HEK293 (cell line): ENCODE data around the gene SRCIN1.

Experiments
- CTCF ChIA-PET: fragments of 350-600 bp; formaldehyde crosslinking; extraction: SDS; loops from one replicate; lab custom pipeline; 2021; ENCODE audit warnings: antibody characterized with exemption; lab: Yijun Ruan, JAX
- POLR2A ChIA-PET: fragments of 300-600 bp; formaldehyde crosslinking; extraction: SDS; loops from one replicate; lab custom pipeline; 2020; ENCODE audit warnings: antibody characterized with exemption, inconsistent platforms; lab: Yijun Ruan, JAX
- H3K27ac ChIP-seq: fragments of 200-500 bp; sonication (Bioruptor generic); 2 replicates; pipeline ENCODE4 v1.5.1; 2014; ENCODE audit warnings: low read depth, low read length, control low read depth, inconsistent platforms; ENCODE audit errors: extremely low read depth
- H3K36me3 ChIP-seq, 2 experiments: fragments of 200-500 bp in 1 of 2; sonication (Bioruptor generic) in 1 of 2; 1 replicate in 1 of 2; 2 replicates in 1 of 2; pipeline ENCODE4 v1.5.1; 2014 to 2017; ENCODE audit warnings: inconsistent platforms in 2 of 2, low read length in 2 of 2; ENCODE audit not compliant: control insufficient read depth in 2 of 2, insufficient read depth in 1 of 2
- H3K4me1 ChIP-seq: fragments of 200-500 bp; sonication (Bioruptor generic); 2 replicates; pipeline ENCODE4 v1.5.1; 2014; ENCODE audit warnings: mild to moderate bottlenecking, low read length, inconsistent platforms; ENCODE audit not compliant: control insufficient read depth, insufficient read depth
- H3K4me3 ChIP-seq: 2 replicates; pipeline ENCODE4 v1.5.1; 2011; ENCODE audit warnings: low read depth, mild to moderate bottlenecking, control low read depth, low read length, moderate library complexity
- H3K9me3 ChIP-seq: fragments of 200-500 bp; sonication (Bioruptor generic); 2 replicates; pipeline ENCODE4 v1.5.1; 2014; ENCODE audit warnings: low read depth, low read length, inconsistent platforms; ENCODE audit not compliant: control insufficient read depth, insufficient read depth
- FEZF1 ChIP-seq: fragments of 450-650 bp; formaldehyde crosslinking; IDR thresholded peaks from 2 replicates; pipeline ENCODE4 v1.5.1; 2016; ENCODE audit warnings: missing biosample characterization, missing genetic modification characterization
- GLI2 ChIP-seq: fragments of 450-650 bp; formaldehyde crosslinking; IDR thresholded peaks from 2 replicates; pipeline ENCODE4; 2017; ENCODE audit warnings: missing biosample characterization, missing genetic modification characterization, low read depth, borderline replicate concordance
- KLF10 ChIP-seq: fragments of 450-650 bp; IDR thresholded peaks from 2 replicates; pipeline ENCODE4 v1.5.1; 2018; ENCODE audit warnings: missing biosample characterization, mild to moderate bottlenecking, missing genetic modification characterization
- MYNN ChIP-seq: fragments of 450-650 bp; formaldehyde crosslinking; IDR thresholded peaks from 2 replicates; pipeline ENCODE4 v1.5.1; 2016; ENCODE audit warnings: missing biosample characterization, missing genetic modification characterization, borderline replicate concordance
- PRDM1 ChIP-seq: fragments of 450-650 bp; formaldehyde crosslinking; IDR thresholded peaks from 2 replicates; pipeline ENCODE4; 2016; ENCODE audit warnings: missing biosample characterization, missing genetic modification characterization
- SP2 ChIP-seq: fragments of 450-650 bp; formaldehyde crosslinking; IDR thresholded peaks from 2 replicates; pipeline ENCODE4 v1.5.1; 2016; ENCODE audit warnings: missing biosample characterization, missing genetic modification characterization
- SP3 ChIP-seq: fragments of 450-650 bp; formaldehyde crosslinking; IDR thresholded peaks from 2 replicates; pipeline ENCODE4 v1.5.1; 2016; ENCODE audit warnings: missing biosample characterization, missing genetic modification characterization
- SP7 ChIP-seq: fragments of 450-650 bp; formaldehyde crosslinking; IDR thresholded peaks from 2 replicates; pipeline ENCODE4 v1.5.1; 2016; ENCODE audit warnings: missing biosample characterization, missing genetic modification characterization
- WT1 ChIP-seq: fragments of 450-650 bp; formaldehyde crosslinking; IDR thresholded peaks from 2 replicates; pipeline ENCODE4 v1.5.1; 2016; ENCODE audit warnings: missing biosample characterization, missing genetic modification characterization
- ZFHX2 ChIP-seq: fragments of 450-650 bp; formaldehyde crosslinking; conservative IDR thresholded peaks from 2 replicates; pipeline ENCODE4 v1.5.1; 2016; ENCODE audit warnings: missing biosample characterization, missing genetic modification characterization
- ZFP3 ChIP-seq: fragments of 450-650 bp; formaldehyde crosslinking; IDR thresholded peaks from 2 replicates; pipeline ENCODE4 v1.5.1; 2016; ENCODE audit warnings: low read depth, missing biosample characterization, missing genetic modification characterization
- ZFP69B ChIP-seq: fragments of 450-650 bp; formaldehyde crosslinking; IDR thresholded peaks from 2 replicates; pipeline ENCODE4 v1.5.1; 2016; ENCODE audit warnings: missing biosample characterization, missing genetic modification characterization
- ZNF184 ChIP-seq: fragments of 450-650 bp; IDR thresholded peaks from 2 replicates; pipeline ENCODE4 v1.5.1; 2018; ENCODE audit warnings: missing biosample characterization, mild to moderate bottlenecking, missing genetic modification characterization
- ZNF747 ChIP-seq: fragments of 450-650 bp; formaldehyde crosslinking; IDR thresholded peaks from 2 replicates; pipeline ENCODE4 v1.5.1; 2016; ENCODE audit warnings: missing biosample characterization, missing genetic modification characterization
- TF ChIP-seq, protein P1 (sequence below): fragments of 450-650 bp; formaldehyde crosslinking; IDR thresholded peaks from 2 replicates; pipeline ENCODE4 v1.5.1; 2016; ENCODE audit warnings: missing biosample characterization, missing genetic modification characterization
- TF ChIP-seq, protein P2 (sequence below): fragments of 450-650 bp; formaldehyde crosslinking; IDR thresholded peaks from 2 replicates; pipeline ENCODE4 v1.5.1; 2017; ENCODE audit warnings: missing biosample characterization, missing genetic modification characterization
- TF ChIP-seq, protein P3 (sequence below): fragments of 450-650 bp; formaldehyde crosslinking; IDR thresholded peaks from 2 replicates; pipeline ENCODE4 v1.5.0; 2017; ENCODE audit warnings: missing biosample characterization, missing genetic modification characterization, borderline replicate concordance
- TF ChIP-seq, protein P4 (sequence below): fragments of 450-650 bp; formaldehyde crosslinking; IDR thresholded peaks from 2 replicates; pipeline ENCODE4; 2016; ENCODE audit warnings: missing biosample characterization, missing genetic modification characterization
- TF ChIP-seq, protein P5 (sequence below): IDR thresholded peaks from 2 replicates; pipeline ENCODE4 v1.6.1; 2011; ENCODE audit warnings: mild to moderate bottlenecking, low read depth, low read length, borderline replicate concordance
- TF ChIP-seq, protein P6 (sequence below): fragments of 450-650 bp; formaldehyde crosslinking; conservative IDR thresholded peaks from 2 replicates; pipeline ENCODE4 v1.5.1; 2016; ENCODE audit warnings: low read depth, missing biosample characterization, missing genetic modification characterization

SRCIN1 gene

DNA sequence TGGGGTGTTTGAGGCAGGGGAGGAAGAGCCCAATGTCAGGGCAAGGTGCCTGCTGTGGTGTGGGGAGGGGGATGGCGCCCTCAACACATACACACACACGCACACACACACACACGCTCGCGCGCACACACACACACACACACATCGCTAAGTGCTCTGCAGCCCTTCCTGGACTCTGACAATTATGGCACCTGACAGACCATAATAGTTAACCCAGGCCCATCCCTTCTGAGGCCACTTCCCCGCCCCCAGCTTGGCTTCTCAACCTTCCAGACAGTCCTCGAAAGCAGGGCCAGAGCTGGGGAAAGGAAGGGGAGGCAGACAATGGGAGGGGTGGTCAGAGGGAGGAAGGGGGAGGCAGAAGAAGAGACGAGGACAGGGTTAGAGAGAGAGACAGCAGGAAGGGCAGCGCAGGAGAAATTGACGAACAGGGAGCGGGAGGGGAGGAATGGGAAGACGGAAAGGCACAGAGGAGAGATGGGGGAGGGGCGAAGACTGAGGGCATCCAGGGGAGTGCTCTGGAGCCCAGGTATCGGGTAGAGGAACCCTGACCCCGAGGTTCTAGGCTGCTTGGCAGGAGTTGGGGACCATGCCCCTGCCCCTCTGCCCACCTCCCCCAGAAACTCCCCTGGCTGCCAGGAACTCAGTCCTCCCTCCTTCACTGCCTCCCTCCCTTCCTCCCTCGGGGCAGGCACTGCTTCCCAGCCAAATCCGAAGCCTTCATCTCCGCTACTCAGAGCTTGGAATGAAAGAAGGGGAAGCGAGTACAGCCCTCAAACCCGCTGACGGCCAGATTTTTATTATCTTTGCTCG is 4.0 kb downstream of the SRCIN1 start (continued):
- TF ChIP-seq ZNF184 (no peak), ZNF747 (tag by site-specific recombination) (no peak), ZFP69B (peak; percentile 70; the same call in 1 of the 2 replicates), SP3 (tag by site-specific recombination) (peak; percentile 73), FEZF1 (tag by site-specific recombination) (0 out of 2 replicates have a peak, but pooled peaks have one; percentile 23), PRDM1 (tag by site-specific recombination) (peak; percentile 58), WT1 (tag by site-specific recombination) (peak; percentile 94), ZFP3 (tag by site-specific recombination) (no peak), MYNN (tag by site-specific recombination) (no peak), SP7 (tag by site-specific recombination) (peak; percentile 85), GLI2 (tag by site-specific recombination) (no peak)
- TF ChIP-seq, protein P1, sequence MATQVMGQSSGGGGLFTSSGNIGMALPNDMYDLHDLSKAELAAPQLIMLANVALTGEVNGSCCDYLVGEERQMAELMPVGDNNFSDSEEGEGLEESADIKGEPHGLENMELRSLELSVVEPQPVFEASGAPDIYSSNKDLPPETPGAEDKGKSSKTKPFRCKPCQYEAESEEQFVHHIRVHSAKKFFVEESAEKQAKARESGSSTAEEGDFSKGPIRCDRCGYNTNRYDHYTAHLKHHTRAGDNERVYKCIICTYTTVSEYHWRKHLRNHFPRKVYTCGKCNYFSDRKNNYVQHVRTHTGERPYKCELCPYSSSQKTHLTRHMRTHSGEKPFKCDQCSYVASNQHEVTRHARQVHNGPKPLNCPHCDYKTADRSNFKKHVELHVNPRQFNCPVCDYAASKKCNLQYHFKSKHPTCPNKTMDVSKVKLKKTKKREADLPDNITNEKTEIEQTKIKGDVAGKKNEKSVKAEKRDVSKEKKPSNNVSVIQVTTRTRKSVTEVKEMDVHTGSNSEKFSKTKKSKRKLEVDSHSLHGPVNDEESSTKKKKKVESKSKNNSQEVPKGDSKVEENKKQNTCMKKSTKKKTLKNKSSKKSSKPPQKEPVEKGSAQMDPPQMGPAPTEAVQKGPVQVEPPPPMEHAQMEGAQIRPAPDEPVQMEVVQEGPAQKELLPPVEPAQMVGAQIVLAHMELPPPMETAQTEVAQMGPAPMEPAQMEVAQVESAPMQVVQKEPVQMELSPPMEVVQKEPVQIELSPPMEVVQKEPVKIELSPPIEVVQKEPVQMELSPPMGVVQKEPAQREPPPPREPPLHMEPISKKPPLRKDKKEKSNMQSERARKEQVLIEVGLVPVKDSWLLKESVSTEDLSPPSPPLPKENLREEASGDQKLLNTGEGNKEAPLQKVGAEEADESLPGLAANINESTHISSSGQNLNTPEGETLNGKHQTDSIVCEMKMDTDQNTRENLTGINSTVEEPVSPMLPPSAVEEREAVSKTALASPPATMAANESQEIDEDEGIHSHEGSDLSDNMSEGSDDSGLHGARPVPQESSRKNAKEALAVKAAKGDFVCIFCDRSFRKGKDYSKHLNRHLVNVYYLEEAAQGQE (tag by site-specific recombination), result no peak
- TF ChIP-seq, protein P2, sequence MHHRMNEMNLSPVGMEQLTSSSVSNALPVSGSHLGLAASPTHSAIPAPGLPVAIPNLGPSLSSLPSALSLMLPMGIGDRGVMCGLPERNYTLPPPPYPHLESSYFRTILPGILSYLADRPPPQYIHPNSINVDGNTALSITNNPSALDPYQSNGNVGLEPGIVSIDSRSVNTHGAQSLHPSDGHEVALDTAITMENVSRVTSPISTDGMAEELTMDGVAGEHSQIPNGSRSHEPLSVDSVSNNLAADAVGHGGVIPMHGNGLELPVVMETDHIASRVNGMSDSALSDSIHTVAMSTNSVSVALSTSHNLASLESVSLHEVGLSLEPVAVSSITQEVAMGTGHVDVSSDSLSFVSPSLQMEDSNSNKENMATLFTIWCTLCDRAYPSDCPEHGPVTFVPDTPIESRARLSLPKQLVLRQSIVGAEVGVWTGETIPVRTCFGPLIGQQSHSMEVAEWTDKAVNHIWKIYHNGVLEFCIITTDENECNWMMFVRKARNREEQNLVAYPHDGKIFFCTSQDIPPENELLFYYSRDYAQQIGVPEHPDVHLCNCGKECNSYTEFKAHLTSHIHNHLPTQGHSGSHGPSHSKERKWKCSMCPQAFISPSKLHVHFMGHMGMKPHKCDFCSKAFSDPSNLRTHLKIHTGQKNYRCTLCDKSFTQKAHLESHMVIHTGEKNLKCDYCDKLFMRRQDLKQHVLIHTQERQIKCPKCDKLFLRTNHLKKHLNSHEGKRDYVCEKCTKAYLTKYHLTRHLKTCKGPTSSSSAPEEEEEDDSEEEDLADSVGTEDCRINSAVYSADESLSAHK (tag by site-specific recombination), result peak; percentile 39; the same call in 1 of the 2 replicates
- TF ChIP-seq, protein P3, sequence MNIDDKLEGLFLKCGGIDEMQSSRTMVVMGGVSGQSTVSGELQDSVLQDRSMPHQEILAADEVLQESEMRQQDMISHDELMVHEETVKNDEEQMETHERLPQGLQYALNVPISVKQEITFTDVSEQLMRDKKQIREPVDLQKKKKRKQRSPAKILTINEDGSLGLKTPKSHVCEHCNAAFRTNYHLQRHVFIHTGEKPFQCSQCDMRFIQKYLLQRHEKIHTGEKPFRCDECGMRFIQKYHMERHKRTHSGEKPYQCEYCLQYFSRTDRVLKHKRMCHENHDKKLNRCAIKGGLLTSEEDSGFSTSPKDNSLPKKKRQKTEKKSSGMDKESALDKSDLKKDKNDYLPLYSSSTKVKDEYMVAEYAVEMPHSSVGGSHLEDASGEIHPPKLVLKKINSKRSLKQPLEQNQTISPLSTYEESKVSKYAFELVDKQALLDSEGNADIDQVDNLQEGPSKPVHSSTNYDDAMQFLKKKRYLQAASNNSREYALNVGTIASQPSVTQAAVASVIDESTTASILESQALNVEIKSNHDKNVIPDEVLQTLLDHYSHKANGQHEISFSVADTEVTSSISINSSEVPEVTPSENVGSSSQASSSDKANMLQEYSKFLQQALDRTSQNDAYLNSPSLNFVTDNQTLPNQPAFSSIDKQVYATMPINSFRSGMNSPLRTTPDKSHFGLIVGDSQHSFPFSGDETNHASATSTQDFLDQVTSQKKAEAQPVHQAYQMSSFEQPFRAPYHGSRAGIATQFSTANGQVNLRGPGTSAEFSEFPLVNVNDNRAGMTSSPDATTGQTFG (tag by site-specific recombination), result no peak
- TF ChIP-seq, protein P4, sequence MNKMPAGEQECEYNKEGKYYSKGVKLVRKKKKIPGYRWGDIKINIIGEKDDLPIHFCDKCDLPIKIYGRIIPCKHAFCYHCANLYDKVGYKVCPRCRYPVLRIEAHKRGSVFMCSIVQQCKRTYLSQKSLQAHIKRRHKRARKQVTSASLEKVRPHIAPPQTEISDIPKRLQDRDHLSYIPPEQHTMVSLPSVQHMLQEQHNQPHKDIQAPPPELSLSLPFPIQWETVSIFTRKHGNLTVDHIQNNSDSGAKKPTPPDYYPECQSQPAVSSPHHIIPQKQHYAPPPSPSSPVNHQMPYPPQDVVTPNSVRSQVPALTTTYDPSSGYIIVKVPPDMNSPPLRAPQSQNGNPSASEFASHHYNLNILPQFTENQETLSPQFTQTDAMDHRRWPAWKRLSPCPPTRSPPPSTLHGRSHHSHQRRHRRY (tag by site-specific recombination), result 0 out of 2 replicates have a peak, but pooled peaks have one; percentile 60

- Histone ChIP-seq H3K36me3 (no peaks in the 10 kb centered on the region), H3K4me1 (peaks cover 18% of the 10 kb centered on the region), H3K9me3 (no peaks in the 10 kb centered on the region), H3K4me3 (no peak overlapping the region), H3K27ac (no peak overlapping the region; the same call in 1 of the 2 replicates)
- CTCF ChIA-PET, result interaction anchor here (0.5 to 19.3 kb wide), 7 partner anchors 12 to 634 kb away, joined by 3 to 188 read pairs (median 4); no protein-coding TSS in a partner anchor
- POLR2A ChIA-PET, result interaction anchor here (0.8 kb wide), 1 partner anchor 43 kb away, joined by 3 read pairs; no protein-coding TSS in a partner anchor
- TF ChIP-seq SP2 (tag by site-specific recombination) (peak; percentile 5; the same call in 1 of the 2 replicates), KLF10 (tag by site-specific recombination) (peak; percentile 49; the same call in 1 of the 2 replicates), ZFHX2 (peak; percentile 52)
- TF ChIP-seq, protein P5, sequence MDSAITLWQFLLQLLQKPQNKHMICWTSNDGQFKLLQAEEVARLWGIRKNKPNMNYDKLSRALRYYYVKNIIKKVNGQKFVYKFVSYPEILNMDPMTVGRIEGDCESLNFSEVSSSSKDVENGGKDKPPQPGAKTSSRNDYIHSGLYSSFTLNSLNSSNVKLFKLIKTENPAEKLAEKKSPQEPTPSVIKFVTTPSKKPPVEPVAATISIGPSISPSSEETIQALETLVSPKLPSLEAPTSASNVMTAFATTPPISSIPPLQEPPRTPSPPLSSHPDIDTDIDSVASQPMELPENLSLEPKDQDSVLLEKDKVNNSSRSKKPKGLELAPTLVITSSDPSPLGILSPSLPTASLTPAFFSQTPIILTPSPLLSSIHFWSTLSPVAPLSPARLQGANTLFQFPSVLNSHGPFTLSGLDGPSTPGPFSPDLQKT, result no peak
- TF ChIP-seq, protein P6, sequence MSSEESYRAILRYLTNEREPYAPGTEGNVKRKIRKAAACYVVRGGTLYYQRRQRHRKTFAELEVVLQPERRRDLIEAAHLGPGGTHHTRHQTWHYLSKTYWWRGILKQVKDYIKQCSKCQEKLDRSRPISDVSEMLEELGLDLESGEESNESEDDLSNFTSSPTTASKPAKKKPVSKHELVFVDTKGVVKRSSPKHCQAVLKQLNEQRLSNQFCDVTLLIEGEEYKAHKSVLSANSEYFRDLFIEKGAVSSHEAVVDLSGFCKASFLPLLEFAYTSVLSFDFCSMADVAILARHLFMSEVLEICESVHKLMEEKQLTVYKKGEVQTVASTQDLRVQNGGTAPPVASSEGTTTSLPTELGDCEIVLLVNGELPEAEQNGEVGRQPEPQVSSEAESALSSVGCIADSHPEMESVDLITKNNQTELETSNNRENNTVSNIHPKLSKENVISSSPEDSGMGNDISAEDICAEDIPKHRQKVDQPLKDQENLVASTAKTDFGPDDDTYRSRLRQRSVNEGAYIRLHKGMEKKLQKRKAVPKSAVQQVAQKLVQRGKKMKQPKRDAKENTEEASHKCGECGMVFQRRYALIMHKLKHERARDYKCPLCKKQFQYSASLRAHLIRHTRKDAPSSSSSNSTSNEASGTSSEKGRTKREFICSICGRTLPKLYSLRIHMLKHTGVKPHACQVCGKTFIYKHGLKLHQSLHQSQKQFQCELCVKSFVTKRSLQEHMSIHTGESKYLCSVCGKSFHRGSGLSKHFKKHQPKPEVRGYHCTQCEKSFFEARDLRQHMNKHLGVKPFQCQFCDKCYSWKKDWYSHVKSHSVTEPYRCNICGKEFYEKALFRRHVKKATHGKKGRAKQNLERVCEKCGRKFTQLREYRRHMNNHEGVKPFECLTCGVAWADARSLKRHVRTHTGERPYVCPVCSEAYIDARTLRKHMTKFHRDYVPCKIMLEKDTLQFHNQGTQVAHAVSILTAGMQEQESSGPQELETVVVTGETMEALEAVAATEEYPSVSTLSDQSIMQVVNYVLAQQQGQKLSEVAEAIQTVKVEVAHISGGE (tag by site-specific recombination), result no peak
These were observed 4.8 kb downstream of the SRCIN1 start for GRCh38 chr17:38600906-38601305.
